CD8-positive, alpha-beta memory T cell (primary cell): Measurements from ENCODE around the gene PHACTR2. TPM values are rescaled to one million over a fixed set of nuclear protein-coding genes. Genes with fewer than 3 reads are reported as not detected.
A peak's percentile ranks its signal among the peaks of the same experiment; 100 is the strongest.

Experiments used
- CTCF ChIA-PET: fragments of 350-600 bp; sonication (Branson Sonifier 250); formaldehyde crosslinking; loops from one replicate; lab custom pipeline; 2021; ENCODE audit warnings: antibody characterized with exemption; lab: Charles Lee
- POLR2A ChIA-PET: fragments of 350-600 bp; sonication (Branson Sonifier 250); formaldehyde crosslinking; loops from one replicate; lab custom pipeline; 2021; ENCODE audit warnings: antibody characterized with exemption; lab: Charles Lee
- DNase-seq, 5 donors: peaks; one replicate each; pipeline versions ENCODE4 v3.0.0 to v3.0.0-alpha.2; 2020 to 2022; ENCODE audit warnings: mixed read lengths in 1 of 5
- H3K27ac ChIP-seq: one replicate; pipeline ENCODE4 v1.7.0; 2013; ENCODE audit warnings: low read depth, mild to moderate bottlenecking, low read length, moderate library complexity
- H3K27me3 ChIP-seq: 2 replicates; pipeline ENCODE4 v1.7.0; 2013; ENCODE audit warnings: low read length, mild to moderate bottlenecking; ENCODE audit not compliant: insufficient read depth, poor library complexity, severe bottlenecking
- H3K36me3 ChIP-seq: 2 replicates; pipeline ENCODE4 v1.7.0; 2013; ENCODE audit warnings: mild to moderate bottlenecking, low read length, moderate library complexity; ENCODE audit not compliant: insufficient read depth
- H3K4me1 ChIP-seq: 2 replicates; pipeline ENCODE4 v1.7.0; 2013; ENCODE audit warnings: mild to moderate bottlenecking, low read length, moderate library complexity; ENCODE audit not compliant: insufficient read depth
- H3K4me3 ChIP-seq: 2 replicates; pipeline ENCODE4 v1.7.0; 2013; ENCODE audit warnings: mild to moderate bottlenecking, low read length
- H3K9me3 ChIP-seq: 2 replicates; pipeline ENCODE4 v1.7.0; 2013; ENCODE audit warnings: mild to moderate bottlenecking, low read length
- H3K27ac Mint-ChIP-seq, 8 donors: one replicate each; pipeline ENCODE4 v1.8.0; 2020 to 2021; ENCODE audit warnings: mixed read lengths in 8 of 8, mild to moderate bottlenecking in 6 of 8, inconsistent platforms in 3 of 8, moderate library complexity in 3 of 8
- H3K27me3 Mint-ChIP-seq, 2 donors: one replicate each; pipeline ENCODE4 v1.8.0; 2020 to 2021; ENCODE audit warnings: mixed read lengths in 2 of 2, mild to moderate bottlenecking in 1 of 2, moderate library complexity in 1 of 2
- H3K36me3 Mint-ChIP-seq, 3 donors: one replicate each; pipeline ENCODE4 v1.8.0; 2020 to 2021; ENCODE audit warnings: mixed read lengths in 3 of 3, inconsistent platforms in 1 of 3, mild to moderate bottlenecking in 1 of 3
- H3K4me1 Mint-ChIP-seq, 3 donors: one replicate each; pipeline ENCODE4 v1.8.0; 2020 to 2021; ENCODE audit warnings: mixed read lengths in 3 of 3, inconsistent platforms in 1 of 3, mild to moderate bottlenecking in 1 of 3
- H3K4me3 Mint-ChIP-seq, 7 donors: one replicate each; pipeline ENCODE4 v1.8.0; 2020 to 2021; ENCODE audit warnings: mixed read lengths in 7 of 7, mild to moderate bottlenecking in 6 of 7, moderate library complexity in 4 of 7, inconsistent platforms in 2 of 7
- H3K9me3 Mint-ChIP-seq, 5 donors: one replicate each; pipeline ENCODE4 v1.8.0; 2020 to 2022; ENCODE audit warnings: mixed read lengths in 5 of 5, mild to moderate bottlenecking in 3 of 5, moderate library complexity in 2 of 5, inconsistent platforms in 1 of 5
- polyA plus RNA-seq: library from polyadenylated mRNA; unstranded; fragments of 300-500 nt; fragmentation: Illumina TruSeq; gene quantifications from one replicate; pipeline ENCODE4 v1.2.3, GENCODE V29; 2021
- total RNA-seq, 2 experiments: library from RNA; stranded (reverse); gene quantifications; one replicate each; pipeline ENCODE4 v1.2.3, GENCODE V29; 2021

The PHACTR2 gene
- total and polyA plus RNA-seq, 3 experiments from 2014 or later = 27.8 to 42.1 (median 29.1) TPM

GRCh38 chr6:143688681-143689080 lies 10.9 kb downstream of the PHACTR2 start:
- ChIA-PET CTCF (no interaction called here), POLR2A (no interaction called here)
- no peaks in the 10 kb centered on the region for H3K36me3 ChIP-seq
- H3K4me3 ChIP-seq = no peak overlapping the region
- no peaks in the 10 kb centered on the region for H3K4me1 ChIP-seq
- no peak for DNase-seq
- Mint-ChIP-seq H3K27ac (peak overlapping the region in 1 of 8 donors; percentile 80), H3K27me3 (peaks cover 0 to 2% of the 10 kb centered on the region in 2 donors), H3K36me3 (peaks cover 0 to 6% (median 2%) of the 10 kb centered on the region in 3 donors), H3K9me3 (peaks cover 0 to under 1% (median 0%) of the 10 kb centered on the region in 5 donors), H3K4me1 (peaks cover 40 to 67% (median 61%) of the 10 kb centered on the region in 3 donors), H3K4me3 (no peak overlapping the region)
- H3K9me3 ChIP-seq = no peaks in the 10 kb centered on the region
- no peaks in the 10 kb centered on the region for H3K27me3 ChIP-seq
- H3K27ac ChIP-seq = no peak overlapping the region

- POLR2A ChIA-PET = no interaction called here
- no peaks in the 10 kb centered on the region for H3K27me3 ChIP-seq
- H3K4me1 Mint-ChIP-seq = peaks cover 44 to 71% (median 63%) of the 10 kb centered on the region in 3 donors
- no peak overlapping the region for H3K4me3 ChIP-seq
- no peak for DNase-seq
- no peaks in the 10 kb centered on the region for H3K9me3 Mint-ChIP-seq
- peak overlapping the region in 1 of 7 donors; percentile 6 for H3K4me3 Mint-ChIP-seq
- H3K27ac ChIP-seq = no peak overlapping the region
- no peaks in the 10 kb centered on the region for H3K4me1 ChIP-seq
- H3K36me3 Mint-ChIP-seq = peaks cover 0 to 6% (median 2%) of the 10 kb centered on the region in 3 donors
- peaks cover 0 to 2% of the 10 kb centered on the region in 2 donors for H3K27me3 Mint-ChIP-seq
- CTCF ChIA-PET = no interaction called here
- no peaks in the 10 kb centered on the region for H3K36me3 ChIP-seq
- peak overlapping the region in 3 of 8 donors; percentile 12 to 22 (median 15) for H3K27ac Mint-ChIP-seq
- H3K9me3 ChIP-seq = no peaks in the 10 kb centered on the region
These were observed 12.1 kb downstream of the PHACTR2 start for GRCh38 chr6:143689852-143690251.

- Histone ChIP-seq H3K4me3 (no peak overlapping the region), H3K36me3 (no peaks in the 10 kb centered on the region), H3K9me3 (no peaks in the 10 kb centered on the region), H3K4me1 (no peaks in the 10 kb centered on the region), H3K27me3 (no peaks in the 10 kb centered on the region), H3K27ac (no peak overlapping the region)
- no peak for DNase-seq
- Mint-ChIP-seq H3K36me3 (peaks cover 0 to 6% (median 2%) of the 10 kb centered on the region in 3 donors), H3K4me3 (no peak overlapping the region), H3K9me3 (no peaks in the 10 kb centered on the region), H3K4me1 (peaks cover 53 to 84% (median 76%) of the 10 kb centered on the region in 3 donors), H3K27me3 (peaks cover 0 to 2% of the 10 kb centered on the region in 2 donors), H3K27ac (no peak overlapping the region)
- ChIA-PET CTCF (no interaction called here), POLR2A (no interaction called here)
These were observed 13.4 kb downstream of the PHACTR2 start for GRCh38 chr6:143691155-143691554.

- no peaks in the 10 kb centered on the region for H3K9me3 Mint-ChIP-seq
- peak overlapping the region in 1 of 8 donors; percentile 32 for H3K27ac Mint-ChIP-seq
- H3K4me1 Mint-ChIP-seq = peaks cover 61 to 90% (median 85%) of the 10 kb centered on the region in 3 donors
- POLR2A ChIA-PET = interaction anchor here (0.9 kb wide), 1 partner anchor 300 kb away, joined by 3 read pairs; no protein-coding TSS in a partner anchor
- H3K4me3 Mint-ChIP-seq = peak overlapping the region in 1 of 7 donors; percentile 9
- no peaks in the 10 kb centered on the region for H3K27me3 ChIP-seq
- peaks cover 0 to 6% (median 2%) of the 10 kb centered on the region in 3 donors for H3K36me3 Mint-ChIP-seq
- H3K4me1 ChIP-seq = no peaks in the 10 kb centered on the region
- H3K27ac ChIP-seq = no peak overlapping the region
- H3K27me3 Mint-ChIP-seq = peaks cover 0 to 2% of the 10 kb centered on the region in 2 donors
- no peaks in the 10 kb centered on the region for H3K36me3 ChIP-seq
- no peak overlapping the region for H3K4me3 ChIP-seq
- no peaks in the 10 kb centered on the region for H3K9me3 ChIP-seq
- CTCF ChIA-PET = no interaction called here
- no peak for DNase-seq
These were observed 14.3 kb downstream of the PHACTR2 start for GRCh38 chr6:143691900-143692636.

GRCh38 chr6:143692696-143693095 lies 14.9 kb downstream of the PHACTR2 start:
- H3K4me1 Mint-ChIP-seq = peaks cover 59 to 88% (median 86%) of the 10 kb centered on the region in 3 donors
- peak overlapping the region in 1 of 8 donors; percentile 90 for H3K27ac Mint-ChIP-seq
- no peak overlapping the region for H3K4me3 Mint-ChIP-seq
- Histone ChIP-seq H3K27me3 (no peaks in the 10 kb centered on the region), H3K4me1 (no peaks in the 10 kb centered on the region), H3K36me3 (no peaks in the 10 kb centered on the region), H3K9me3 (no peaks in the 10 kb centered on the region), H3K27ac (no peak overlapping the region), H3K4me3 (no peak overlapping the region)
- no peak for DNase-seq
- no peaks in the 10 kb centered on the region for H3K9me3 Mint-ChIP-seq
- CTCF ChIA-PET = no interaction called here
- POLR2A ChIA-PET = interaction anchor here (0.9 kb wide), 1 partner anchor 299 kb away, joined by 3 read pairs; no protein-coding TSS in a partner anchor
- H3K36me3 Mint-ChIP-seq = peaks cover 0 to 6% (median 2%) of the 10 kb centered on the region in 3 donors
- H3K27me3 Mint-ChIP-seq = peaks cover 0 to 2% of the 10 kb centered on the region in 2 donors

GRCh38 chr6:143694013-143694412 lies 16.2 kb downstream of the PHACTR2 start:
- DNase-seq = no peak
- no peaks in the 10 kb centered on the region for H3K36me3 ChIP-seq
- POLR2A ChIA-PET = no interaction called here
- Mint-ChIP-seq H3K4me1 (peaks cover 57 to 83% (median 80%) of the 10 kb centered on the region in 3 donors), H3K27ac (peak overlapping the region in 6 of 8 donors; percentile 24 to 75 (median 54)), H3K36me3 (peaks cover 2 to 8% (median 3%) of the 10 kb centered on the region in 3 donors), H3K4me3 (peak overlapping the region in 2 of 7 donors; percentile 37 to 49), H3K9me3 (no peaks in the 10 kb centered on the region), H3K27me3 (peaks cover 0 to 2% of the 10 kb centered on the region in 2 donors)
- CTCF ChIA-PET = no interaction called here
- no peaks in the 10 kb centered on the region for H3K4me1 ChIP-seq
- no peak overlapping the region for H3K4me3 ChIP-seq
- no peak overlapping the region for H3K27ac ChIP-seq
- H3K27me3 ChIP-seq = no peaks in the 10 kb centered on the region
- no peaks in the 10 kb centered on the region for H3K9me3 ChIP-seq

- H3K27me3 ChIP-seq = no peaks in the 10 kb centered on the region
- Mint-ChIP-seq H3K36me3 (peaks cover 3 to 11% (median 5%) of the 10 kb centered on the region in 3 donors), H3K27ac (peak overlapping the region in 6 of 8 donors; percentile 13 to 91 (median 66)), H3K4me1 (peaks cover 57 to 83% (median 81%) of the 10 kb centered on the region in 3 donors), H3K4me3 (peak overlapping the region in 3 of 7 donors; percentile 8 to 49 (median 37)), H3K9me3 (no peaks in the 10 kb centered on the region), H3K27me3 (peaks cover 0 to 2% of the 10 kb centered on the region in 2 donors)
- no peaks in the 10 kb centered on the region for H3K9me3 ChIP-seq
- no peak for DNase-seq
- CTCF ChIA-PET = no interaction called here
- H3K4me1 ChIP-seq = no peaks in the 10 kb centered on the region
- POLR2A ChIA-PET = no interaction called here
- no peak overlapping the region for H3K4me3 ChIP-seq
- no peaks in the 10 kb centered on the region for H3K36me3 ChIP-seq
- no peak overlapping the region for H3K27ac ChIP-seq
These were observed 16.8 kb downstream of the PHACTR2 start for GRCh38 chr6:143694560-143694959.
